NCI-H524 (cell line): ENCODE measurements around the gene RABEP2.
A peak's percentile ranks its signal among the peaks of the same experiment; 100 is the strongest.
"Not testable (repeated sequence)": the region's sequence is repeated elsewhere in the genome, so short reads cannot be mapped to it uniquely, and the experiment has no call there.

Experiments
- DNase-seq, 2 experiments: peaks; one replicate each; lab custom pipeline; 2025; lab: John Stamatoyannopoulos, UW

RABEP2 gene

GRCh38 chr16:28903344-28904042 is 21.5 kb downstream of the RABEP2 start:
- DNase-seq: no peak

DNA sequence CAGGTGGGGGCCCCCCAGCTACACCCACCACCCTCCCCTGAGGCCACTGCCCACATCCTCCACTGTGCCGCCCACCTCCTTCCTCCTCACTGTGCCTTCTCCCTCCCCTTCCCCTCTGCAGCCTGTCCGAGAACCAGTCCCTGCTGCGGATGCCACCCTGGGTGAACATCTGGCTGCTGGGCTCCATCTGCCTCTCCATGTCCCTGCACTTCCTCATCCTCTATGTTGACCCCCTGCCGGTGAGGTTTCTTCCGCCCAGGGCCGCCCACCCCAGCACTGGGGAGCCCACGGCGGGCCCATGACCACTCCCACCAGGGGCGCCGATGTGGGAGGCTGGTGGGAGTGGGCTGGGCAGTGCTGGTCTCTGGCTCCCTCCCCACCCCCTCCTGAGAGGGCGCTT is 22.1 kb downstream of the RABEP2 start:
- peak in 1 of 2 experiments; percentile 20 for DNase-seq

- DNase-seq: no peak
These were observed 23.2 kb downstream of the RABEP2 start for GRCh38 chr16:28901862-28902261.

DNA sequence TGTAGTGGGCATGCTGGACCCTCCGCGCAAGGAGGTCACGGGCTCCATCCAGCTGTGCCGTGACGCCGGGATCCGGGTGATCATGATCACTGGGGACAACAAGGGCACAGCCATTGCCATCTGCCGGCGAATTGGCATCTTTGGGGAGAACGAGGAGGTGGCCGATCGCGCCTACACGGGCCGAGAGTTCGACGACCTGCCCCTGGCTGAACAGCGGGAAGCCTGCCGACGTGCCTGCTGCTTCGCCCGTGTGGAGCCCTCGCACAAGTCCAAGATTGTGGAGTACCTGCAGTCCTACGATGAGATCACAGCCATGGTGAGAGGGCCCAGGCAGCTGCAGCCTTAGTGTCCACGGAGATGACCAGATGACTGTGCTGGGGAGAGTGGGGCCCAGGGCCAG is 24.4 kb downstream of the RABEP2 start:
- no peak for DNase-seq

GRCh38 chr16:28899882-28900590 is 25.0 kb downstream of the RABEP2 start:
- DNase-seq: no peak

- no peak for DNase-seq
These were observed 26.1 kb downstream of the RABEP2 start for GRCh38 chr16:28898942-28899341.

DNA sequence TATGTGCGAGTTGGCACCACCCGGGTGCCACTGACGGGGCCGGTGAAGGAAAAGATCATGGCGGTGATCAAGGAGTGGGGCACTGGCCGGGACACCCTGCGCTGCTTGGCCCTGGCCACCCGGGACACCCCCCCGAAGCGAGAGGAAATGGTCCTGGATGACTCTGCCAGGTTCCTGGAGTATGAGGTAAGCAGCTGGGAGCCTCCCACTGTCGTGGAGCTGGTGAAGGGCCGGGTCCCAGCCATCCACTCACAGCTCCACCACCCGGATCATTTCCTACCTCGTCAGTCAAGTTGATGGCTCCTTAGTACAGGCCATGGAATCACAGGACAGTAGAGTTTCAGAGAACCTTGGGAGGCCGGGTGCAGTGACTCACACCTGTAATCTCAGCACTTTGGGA is 26.8 kb downstream of the RABEP2 start:
- DNase-seq: no peak

DNA sequence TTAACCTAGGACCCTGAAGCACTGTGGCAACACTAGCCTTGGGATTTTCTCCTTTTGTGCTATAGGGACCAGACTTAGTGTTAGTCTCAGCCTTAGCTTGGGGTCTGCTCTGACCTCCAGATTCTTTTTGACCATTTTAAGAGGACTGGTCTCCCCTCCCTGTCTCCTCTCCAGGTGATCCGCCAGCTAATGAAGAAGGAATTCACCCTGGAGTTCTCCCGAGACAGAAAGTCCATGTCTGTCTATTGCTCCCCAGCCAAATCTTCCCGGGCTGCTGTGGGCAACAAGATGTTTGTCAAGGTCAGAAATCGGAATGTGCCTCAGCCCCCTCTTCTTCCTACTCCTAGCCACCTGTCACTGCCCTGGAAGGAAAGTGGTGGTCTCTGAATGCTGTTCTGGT is 27.2 kb downstream of the RABEP2 start:
- no peak for DNase-seq

GRCh38 chr16:28895609-28896008 is 29.4 kb downstream of the RABEP2 start:
- DNase-seq: no peak

- DNase-seq: no peak
These were observed 31.7 kb downstream of the RABEP2 start for GRCh38 chr16:28893291-28893690.

DNA sequence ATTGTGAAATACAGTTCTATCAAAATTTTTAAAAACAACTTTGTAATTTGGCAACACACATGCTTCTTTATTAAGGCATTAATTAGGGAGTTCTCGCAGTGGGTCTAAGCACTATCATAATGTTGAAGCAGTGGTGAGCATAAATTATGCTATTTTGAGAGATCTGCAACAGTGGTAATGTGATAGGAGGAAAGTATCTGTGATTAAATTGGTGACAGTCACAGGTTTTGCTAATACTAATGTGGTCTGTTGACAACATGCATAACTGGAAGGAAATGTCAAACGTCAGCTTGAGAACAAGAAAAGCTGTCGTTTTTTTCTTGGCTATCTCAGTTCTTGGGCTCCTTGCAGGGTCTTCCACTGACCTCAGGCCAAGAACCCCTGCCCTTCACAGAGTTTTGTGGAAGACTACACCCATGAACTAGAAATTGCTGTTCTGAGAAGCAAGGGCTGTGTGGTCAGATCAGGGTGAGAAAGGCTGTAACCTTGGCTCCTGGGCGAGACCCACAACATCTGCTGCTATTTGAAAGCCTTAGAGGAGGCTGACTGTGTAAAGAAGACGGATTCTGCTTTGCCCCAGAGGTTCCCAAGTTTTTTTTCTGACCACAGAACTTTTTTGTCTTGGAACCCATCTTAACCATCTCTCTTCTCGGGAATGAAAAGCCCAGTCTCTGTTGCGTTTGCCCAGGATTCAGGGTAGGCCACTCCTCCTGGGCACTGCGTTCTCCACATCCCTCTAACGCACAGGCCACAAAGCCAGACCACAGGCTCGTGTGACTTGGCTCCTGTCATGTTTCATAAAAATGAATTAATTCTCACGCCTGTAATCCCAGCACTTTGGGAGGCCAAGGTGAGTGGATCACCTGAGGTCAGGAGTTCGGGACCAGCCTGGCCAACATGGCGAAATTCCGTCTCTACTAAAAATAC is 32.8 kb downstream of the RABEP2 start:
- DNase-seq: no peak

DNA sequence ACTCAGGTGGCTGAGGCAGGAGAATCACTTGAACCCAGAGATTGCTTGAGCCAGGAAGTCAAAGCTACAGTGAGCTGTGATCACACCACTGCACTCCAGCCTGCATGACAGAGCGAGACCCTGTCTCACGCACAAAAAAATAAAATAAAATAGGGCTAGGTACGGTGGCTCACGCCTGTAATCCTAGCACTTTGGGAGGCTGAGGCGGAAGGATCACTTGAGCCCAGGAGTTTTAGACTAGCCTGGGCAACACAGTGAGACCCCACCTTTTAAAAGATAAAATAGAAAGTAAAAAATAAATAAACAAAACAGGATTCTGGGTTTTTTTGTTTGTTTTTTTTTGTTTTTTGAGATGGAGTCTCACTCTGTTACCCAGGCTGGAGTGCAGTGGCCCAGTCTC is 34.7 kb downstream of the RABEP2 start:
- DNase-seq: not testable (repeated sequence)

- no peak for DNase-seq
These were observed 38.1 kb downstream of the RABEP2 start for GRCh38 chr16:28886945-28887344.

DNA sequence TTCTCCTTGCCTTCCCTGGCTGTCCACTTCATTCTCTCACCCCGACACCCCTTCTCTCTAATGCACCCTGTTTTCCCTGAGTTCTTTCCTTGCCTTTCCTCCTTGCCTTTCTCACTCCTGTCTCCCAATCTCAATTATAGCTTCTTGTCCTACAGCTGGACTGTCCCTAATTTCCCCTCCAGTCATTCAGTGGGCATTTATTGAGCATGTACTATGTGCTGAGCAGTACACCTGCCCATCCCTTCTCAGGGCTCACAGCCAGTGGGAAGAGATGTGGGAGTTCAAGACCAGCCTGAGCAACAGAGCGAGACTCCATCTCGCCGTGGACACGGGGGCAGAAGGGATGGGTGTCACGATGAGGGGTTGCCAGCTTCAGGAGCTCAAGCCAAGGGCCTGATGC is 41.0 kb downstream of the RABEP2 start:
- no peak for DNase-seq

GRCh38 chr16:28883221-28883996 is 41.6 kb downstream of the RABEP2 start:
- no peak for DNase-seq

DNA sequence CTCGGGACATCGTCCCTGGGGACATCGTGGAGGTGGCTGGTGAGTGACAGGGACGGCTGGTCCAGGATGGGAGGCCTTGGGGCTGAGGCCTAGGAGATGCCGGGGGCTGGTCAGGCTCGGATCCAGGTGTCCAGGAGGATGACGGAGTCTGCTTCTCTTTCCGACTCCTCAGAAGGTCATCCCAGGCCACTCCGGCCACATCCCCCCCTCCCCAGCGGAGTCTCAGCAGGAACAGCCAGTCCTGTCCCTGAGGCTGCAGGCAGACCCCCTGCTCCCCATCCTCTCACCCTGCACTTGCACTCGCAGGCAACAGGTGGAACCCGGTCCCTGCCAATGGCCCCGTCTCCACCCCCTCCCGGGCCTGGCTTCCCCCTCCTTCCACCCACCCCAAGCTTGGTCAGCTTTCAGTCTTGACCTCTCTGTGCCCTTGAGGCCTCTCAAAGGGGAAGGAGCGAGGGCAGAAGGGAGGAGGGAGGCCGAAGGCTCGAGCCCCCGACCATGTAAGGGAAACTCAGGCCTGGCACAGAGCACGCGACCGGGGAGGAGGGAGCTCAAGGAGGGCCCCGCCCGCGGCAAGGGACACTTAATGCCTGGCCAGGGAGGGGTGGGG is 42.4 kb downstream of the RABEP2 start:
- no peak for DNase-seq

DNA sequence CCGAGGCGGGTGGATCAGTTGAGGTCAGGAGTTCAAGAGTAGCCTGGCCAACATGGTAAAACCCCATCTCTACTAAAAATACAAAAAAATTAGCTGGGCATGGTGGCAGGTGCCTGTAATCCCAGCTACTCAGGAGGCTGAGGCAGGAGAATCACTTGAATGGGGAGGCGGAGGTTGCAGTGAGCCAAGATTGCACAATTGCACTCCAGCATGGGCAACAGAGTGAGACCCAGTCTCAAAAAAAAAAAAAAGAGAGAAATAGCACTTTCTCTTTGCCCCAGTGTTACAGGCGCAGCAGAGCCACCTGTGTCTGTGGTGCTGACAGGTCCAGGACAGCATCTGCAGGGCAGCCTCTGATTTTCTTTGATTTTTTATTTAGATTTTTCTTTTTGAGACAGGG is 43.5 kb downstream of the RABEP2 start:
- DNase-seq: not testable (repeated sequence)

DNA sequence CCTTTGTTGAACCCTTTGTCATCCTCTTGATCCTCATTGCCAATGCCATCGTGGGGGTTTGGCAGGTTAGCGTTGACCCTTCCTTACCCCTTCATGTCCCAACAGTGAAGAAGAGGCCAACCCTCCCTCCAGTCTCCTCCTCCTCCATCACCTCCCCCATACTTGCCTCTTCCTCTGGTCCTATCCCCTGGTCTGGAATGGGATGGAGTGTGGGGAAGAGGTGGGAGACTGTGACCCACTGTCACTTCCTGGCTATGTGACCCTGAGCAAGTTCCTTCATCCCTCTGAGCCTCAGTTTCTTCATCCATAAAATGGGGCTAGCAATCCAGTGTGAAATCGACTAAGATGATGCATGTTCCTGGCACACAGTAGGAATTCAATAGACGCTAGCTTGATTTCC is 44.1 kb downstream of the RABEP2 start:
- no peak for DNase-seq

DNA sequence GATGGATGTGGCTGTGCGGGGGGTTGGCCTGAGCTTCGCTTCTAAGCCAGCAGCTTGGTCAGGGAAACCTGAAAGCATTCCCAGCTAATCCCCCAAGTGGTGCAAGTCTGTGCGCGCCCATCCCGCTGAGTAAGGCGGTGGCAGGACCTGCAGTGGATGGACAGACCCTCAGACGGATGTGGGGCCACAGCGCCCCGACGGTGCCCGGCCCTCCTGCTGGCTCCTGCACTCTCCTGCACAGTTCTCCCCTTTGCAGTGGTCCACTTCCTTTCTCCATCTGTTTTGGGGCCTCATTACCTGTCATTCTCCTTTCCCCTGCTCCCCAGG is 44.5 kb downstream of the RABEP2 start:
- DNase-seq: no peak

- peak; percentile 95 for DNase-seq
These were observed 45.0 kb downstream of the RABEP2 start for GRCh38 chr16:28879841-28880588.
